IMR-90 (cell line): Measurements from ENCODE around the gene ZNF358. TPM values are rescaled to one million over a fixed set of nuclear protein-coding genes. Genes with fewer than 3 reads are reported as not detected.

ENCODE experiments used
- ATAC-seq: fragments of 200-7000 bp; cut with Tn5 transposase; 2 replicates; pipeline ENCODE4 v1.9.1; 2020; ENCODE audit warnings: low read depth, mild to moderate bottlenecking, moderate library complexity
- BruUV-seq: library from RNA; stranded (reverse); fragments of 400-500 nt; replicated peaks from 2 replicates; lab custom pipeline; 2021; lab: Mats Ljungman, UMichigan
- CTCF ChIA-PET: fragments of 300-600 bp; formaldehyde crosslinking; extraction: SDS; loops from one replicate; lab custom pipeline; 2021; ENCODE audit warnings: antibody characterized with exemption; lab: Yijun Ruan, JAX
- POLR2A ChIA-PET: fragments of 300-600 bp; sonication (Branson Sonifier 250); formaldehyde crosslinking; loops from one replicate; lab custom pipeline; 2022; ENCODE audit warnings: antibody characterized with exemption; ENCODE audit not compliant: unreplicated experiment; lab: Charles Lee
- DNase-seq: peaks from one replicate; pipeline ENCODE4 v3.0.0; 2013
- H2AFZ ChIP-seq: replicated peaks from 2 replicates; pipeline ENCODE3; 2013; ENCODE audit warnings: low read length, mild to moderate bottlenecking; ENCODE audit not compliant: poor library complexity
- H2AK5ac ChIP-seq: 2 replicates; pipeline ENCODE4 v1.6.1; 2013; ENCODE audit warnings: low read depth, low read length, inconsistent platforms
- H2AK9ac ChIP-seq: replicated peaks from 2 replicates; pipeline ENCODE3; 2013; ENCODE audit warnings: mild to moderate bottlenecking, low read depth, low read length, moderate library complexity; ENCODE audit not compliant: poor library complexity
- H2BK120ac ChIP-seq: 2 replicates; pipeline ENCODE4 v1.6.1; 2013; ENCODE audit warnings: low read depth, low read length, inconsistent platforms
- H2BK15ac ChIP-seq: 3 replicates; pipeline ENCODE4 v1.6.1; 2013; ENCODE audit warnings: low read depth, low read length, inconsistent platforms
- H2BK20ac ChIP-seq: 2 replicates; pipeline ENCODE4 v1.6.1; 2013; ENCODE audit warnings: low read depth, mild to moderate bottlenecking, inconsistent platforms, low read length, moderate library complexity
- H2BK5ac ChIP-seq: 2 replicates; pipeline ENCODE4 v1.6.1; 2013; ENCODE audit warnings: mild to moderate bottlenecking, low read depth, low read length, inconsistent platforms; ENCODE audit not compliant: poor library complexity, severe bottlenecking
- H3K14ac ChIP-seq: replicated peaks from 2 replicates; pipeline ENCODE4 v1.6.1; 2013; ENCODE audit warnings: low read depth, low read length, inconsistent platforms
- H3K18ac ChIP-seq: 2 replicates; pipeline ENCODE4 v1.6.1; 2013; ENCODE audit warnings: low read depth, low read length, control low read depth
- H3K23ac ChIP-seq: 2 replicates; pipeline ENCODE4 v1.6.1; 2013; ENCODE audit warnings: low read depth, low read length, inconsistent platforms
- H3K27ac ChIP-seq: 2 replicates; pipeline ENCODE4 v1.5.1; 2013; ENCODE audit warnings: mild to moderate bottlenecking, control low read depth, low read length; ENCODE audit not compliant: insufficient read depth
- H3K27me3 ChIP-seq: 2 replicates; pipeline ENCODE4 v1.6.1; 2013; ENCODE audit warnings: low read length; ENCODE audit not compliant: control insufficient read depth, insufficient read depth
- H3K36me3 ChIP-seq: 2 replicates; pipeline ENCODE4 v1.6.1; 2013; ENCODE audit warnings: low read length, mixed read lengths; ENCODE audit not compliant: control insufficient read depth, insufficient read depth
- H3K4ac ChIP-seq: 2 replicates; pipeline ENCODE4 v1.6.1; 2013; ENCODE audit warnings: low read depth, low read length, inconsistent platforms
- H3K4me1 ChIP-seq: 2 replicates; pipeline ENCODE4 v1.6.1; 2013; ENCODE audit warnings: low read length, mixed read lengths; ENCODE audit not compliant: control insufficient read depth, insufficient read depth
- H3K4me2 ChIP-seq: 2 replicates; pipeline ENCODE4 v1.6.1; 2013; ENCODE audit warnings: low read depth, mild to moderate bottlenecking, control low read depth, low read length, moderate library complexity
- H3K4me3 ChIP-seq: 2 replicates; pipeline ENCODE4 v1.5.1; 2013; ENCODE audit warnings: low read depth, mild to moderate bottlenecking, control low read depth, low read length, moderate library complexity; ENCODE audit not compliant: insufficient read depth
- H3K56ac ChIP-seq: 2 replicates; pipeline ENCODE4 v1.6.1; 2013; ENCODE audit warnings: low read length, inconsistent platforms; ENCODE audit not compliant: insufficient read depth; ENCODE audit errors: extremely low read depth
- H3K79me1 ChIP-seq, 2 experiments: 2 replicates each; pipeline ENCODE4 v1.6.1; 2013; ENCODE audit warnings: low read length in 2 of 2, inconsistent platforms in 1 of 2, low read depth in 1 of 2
- H3K9ac ChIP-seq: 2 replicates; pipeline ENCODE4 v1.6.1; 2013; ENCODE audit warnings: low read depth, low read length, control low read depth
- H3K9me1 ChIP-seq: 2 replicates; pipeline ENCODE4 v1.6.1; 2013; ENCODE audit warnings: low read length, inconsistent platforms; ENCODE audit not compliant: insufficient read depth
- H3K9me3 ChIP-seq: 2 replicates; pipeline ENCODE4 v1.6.1; 2013; ENCODE audit warnings: low read length; ENCODE audit not compliant: control insufficient read depth, insufficient read depth
- H4K20me1 ChIP-seq: 2 replicates; pipeline ENCODE4 v1.6.1; 2013; ENCODE audit warnings: low read length, inconsistent platforms; ENCODE audit not compliant: insufficient read depth
- H4K5ac ChIP-seq: 2 replicates; pipeline ENCODE4 v1.6.1; 2013; ENCODE audit warnings: mild to moderate bottlenecking, low read depth, low read length, control low read depth
- H4K8ac ChIP-seq, 2 experiments: 2 replicates each; pipeline ENCODE4 v1.6.1; 2013; ENCODE audit warnings: low read depth in 2 of 2, low read length in 2 of 2, control low read depth in 1 of 2, inconsistent platforms in 1 of 2
- H4K91ac ChIP-seq: 2 replicates; pipeline ENCODE4 v1.6.1; 2013; ENCODE audit warnings: low read depth, low read length, inconsistent platforms; ENCODE audit not compliant: insufficient read depth
- FOS ChIP-seq: fragments of 150-350 bp; IDR thresholded peaks from 2 replicates; pipeline ENCODE4 v1.6.1; 2016; ENCODE audit warnings: low read depth, low read length
- RCOR1 ChIP-seq: IDR thresholded peaks from 2 replicates; pipeline ENCODE4 v1.6.1; 2012; ENCODE audit warnings: mild to moderate bottlenecking, low read length, improper control_type of control experiment; ENCODE audit not compliant: insufficient replicate concordance
- WGBS, 2 experiments: methylation state at CpG; one replicate each; pipeline versions ENCODE4 v1.1.5 to v1.1.7; 2013; ENCODE audit warnings: missing lambda C conversion rate in 2 of 2; ENCODE audit not compliant: insufficient read length in 1 of 2; ENCODE audit errors: extremely low coverage in 2 of 2; 5-methylcytosine and 5-hydroxymethylcytosine counted together
- dilution Hi-C: fragments of 300-500 bp; cut with HindIII; formaldehyde crosslinking; loops from one replicate; pipeline ENCODE4 v1.14.3; 2018; ENCODE audit warnings: low sequenced_read_pairs; ENCODE audit not compliant: unreplicated experiment
- in situ Hi-C: fragments of 300-500 bp; cut with MboI; formaldehyde crosslinking; loops from 3 replicates; pipeline ENCODE4 v1.14.3; 2019; ENCODE audit warnings: low sequenced_read_pairs, inconsistent platforms, mixed read lengths
- intact Hi-C: fragments of 100-400 bp; cut with micrococcal nuclease; formaldehyde crosslinking; loops from 2 replicates; pipeline ENCODE4 v1.10.0; 2022
- polyA plus RNA-seq, 3 experiments: library from polyadenylated mRNA; depleted of rRNA; stranded (reverse); fragments of >200 nt; gene quantifications; 2 replicates each; pipeline ENCODE4 v1.2.3, GENCODE V29; 2012; ENCODE audit warnings: low replicate concordance in 1 of 3
- total RNA-seq: library from RNA; depleted of rRNA; stranded (reverse); fragments of >200 nt; gene quantifications from 2 replicates; pipeline ENCODE4 v1.2.3, GENCODE V29; 2012
- TF ChIP-seq, protein P1 (sequence below): fragments of 150-350 bp; IDR thresholded peaks from 2 replicates; pipeline ENCODE4 v1.6.1; 2017; ENCODE audit warnings: mild to moderate bottlenecking, antibody characterized with exemption, low read length, low read depth

Gene ZNF358
- total and polyA plus RNA-seq, 2 of the 4 experiments (the other 2 are of a cell fraction): 5.4 to 30.7 TPM

DNA sequence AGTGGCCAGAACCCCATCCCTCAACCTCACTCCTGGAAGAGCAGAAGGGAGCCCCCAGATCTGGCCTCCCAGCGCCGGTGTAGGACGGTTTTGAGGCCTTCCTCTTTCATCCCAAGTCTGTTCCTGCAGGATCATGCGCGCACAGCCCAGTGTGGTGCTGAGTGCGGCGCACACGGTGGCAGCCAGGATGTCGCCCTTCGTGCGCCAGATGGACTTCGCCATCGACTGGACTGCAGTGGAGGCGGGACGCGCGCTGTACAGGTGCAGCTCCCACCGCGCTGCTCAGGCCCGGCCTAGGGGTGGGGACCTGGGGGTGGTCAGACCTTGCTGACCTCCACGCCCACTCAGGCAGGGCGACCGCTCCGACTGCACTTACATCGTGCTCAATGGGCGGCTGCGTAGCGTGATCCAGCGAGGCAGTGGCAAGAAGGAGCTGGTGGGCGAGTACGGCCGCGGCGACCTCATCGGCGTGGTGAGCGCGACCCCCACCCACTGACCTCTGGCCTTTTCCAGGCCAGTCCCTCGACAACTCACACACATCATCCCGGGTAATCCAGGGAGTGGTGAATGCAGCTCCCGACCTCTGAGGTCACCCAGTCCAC is 34.4 kb downstream of the ZNF358 start:
- Histone ChIP-seq H4K20me1 (no peaks in the 10 kb centered on the region; the same call in 1 of the 2 replicates), H2BK20ac (no peak overlapping the region), H3K4me1 (no peaks in the 10 kb centered on the region), H4K8ac (no peak overlapping the region), H3K18ac (no peak overlapping the region), H2AFZ (no peak overlapping the region), H4K5ac (no peak overlapping the region), H4K91ac (no peak overlapping the region), H3K79me1 (0 out of 4 replicates have a peak, but pooled peaks cover 0 to 2% of the 10 kb centered on the region in 2 experiments), H2BK5ac (no peak overlapping the region), H3K23ac (no peak overlapping the region), H3K56ac (no peak overlapping the region), H3K14ac (no peak overlapping the region), H3K4ac (no peak overlapping the region), H3K36me3 (peaks cover 34% of the 10 kb centered on the region), H3K9me1 (no peaks in the 10 kb centered on the region), H2AK9ac (no peak overlapping the region), H3K27ac (no peak overlapping the region), H3K9ac (no peak overlapping the region), H3K27me3 (no peaks in the 10 kb centered on the region), H3K4me3 (no peak overlapping the region), H3K4me2 (no peak overlapping the region), H2BK120ac (no peak overlapping the region), H2AK5ac (no peak overlapping the region), H3K9me3 (no peaks in the 10 kb centered on the region), H2BK15ac (no peak overlapping the region)
- ATAC-seq: no peak
- WGBS, 2 experiments: 95% methylated on average over 27 of the region's 41 CpGs; no CpG with 5 or more reads in 1 of the 2 experiments
- dilution Hi-C loops: no loop called here
- DNase-seq: no peak
- CTCF ChIA-PET: no interaction called here
- in situ Hi-C loops: no loop called here
- BruUV-seq: no TSS peak
- TF ChIP-seq FOS (no peak), RCOR1 (no peak)
- TF ChIP-seq, protein P1, sequence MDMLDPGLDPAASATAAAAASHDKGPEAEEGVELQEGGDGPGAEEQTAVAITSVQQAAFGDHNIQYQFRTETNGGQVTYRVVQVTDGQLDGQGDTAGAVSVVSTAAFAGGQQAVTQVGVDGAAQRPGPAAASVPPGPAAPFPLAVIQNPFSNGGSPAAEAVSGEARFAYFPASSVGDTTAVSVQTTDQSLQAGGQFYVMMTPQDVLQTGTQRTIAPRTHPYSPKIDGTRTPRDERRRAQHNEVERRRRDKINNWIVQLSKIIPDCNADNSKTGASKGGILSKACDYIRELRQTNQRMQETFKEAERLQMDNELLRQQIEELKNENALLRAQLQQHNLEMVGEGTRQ: no peak
- intact Hi-C loops: no loop called here
- POLR2A ChIA-PET: no interaction called here
